Activated CD4-positive, alpha-beta T cell treated with anti-CD3 and anti-CD28 coated beads, Interleukin-2, amount 50 U/mL, for 16 hours (primary cell): ENCODE results near the gene DNAH17.

ENCODE experiments used
- DNase-seq: peaks from one replicate; pipeline ENCODE4 v3.0.0-alpha.2; 2020

The DNAH17 gene

DNA sequence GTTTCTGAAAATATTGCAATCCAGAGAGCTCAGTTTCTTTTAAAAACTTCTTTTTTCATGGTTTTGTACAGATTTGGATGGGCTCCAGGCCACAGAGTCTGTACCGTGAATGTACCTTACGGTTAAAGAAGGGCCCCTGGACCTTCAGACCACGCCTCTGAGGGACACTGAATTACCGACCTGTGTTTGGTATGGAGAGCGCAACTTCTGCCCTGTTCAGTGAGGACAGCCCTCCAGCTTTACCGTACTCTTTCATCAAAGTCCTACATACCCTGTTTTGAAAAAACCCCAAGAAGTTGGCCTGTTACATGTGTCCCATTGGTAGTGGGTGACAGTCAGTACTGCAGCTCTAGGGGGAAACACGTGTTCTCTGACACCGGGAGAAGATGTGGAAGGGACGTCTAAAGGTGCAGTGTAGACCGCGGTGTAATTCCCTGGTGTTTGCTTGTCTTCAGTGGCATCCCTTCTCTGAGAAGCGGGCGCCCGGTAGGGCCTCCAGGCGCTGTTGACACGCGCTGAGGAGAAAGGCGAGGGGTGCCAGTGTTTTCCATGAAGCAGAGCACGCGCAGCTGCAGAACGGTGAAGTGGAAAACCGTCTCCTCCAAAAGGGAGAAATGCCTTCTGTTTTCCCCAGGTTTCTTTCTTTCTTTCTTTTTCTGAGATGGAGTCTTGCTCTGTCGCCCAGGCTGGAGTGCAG, 192.6 kb downstream of the DNAH17 start:
- DNase-seq = no peak

GRCh38 chr17:78383725-78384471, 193.3 kb downstream of the DNAH17 start:
- DNase-seq = peak; percentile 93

GRCh38 chr17:78381601-78382232, 195.5 kb downstream of the DNAH17 start:
- DNase-seq = peak; percentile 79

GRCh38 chr17:78380370-78380769, 196.8 kb downstream of the DNAH17 start:
- peak; percentile 42 for DNase-seq

DNA sequence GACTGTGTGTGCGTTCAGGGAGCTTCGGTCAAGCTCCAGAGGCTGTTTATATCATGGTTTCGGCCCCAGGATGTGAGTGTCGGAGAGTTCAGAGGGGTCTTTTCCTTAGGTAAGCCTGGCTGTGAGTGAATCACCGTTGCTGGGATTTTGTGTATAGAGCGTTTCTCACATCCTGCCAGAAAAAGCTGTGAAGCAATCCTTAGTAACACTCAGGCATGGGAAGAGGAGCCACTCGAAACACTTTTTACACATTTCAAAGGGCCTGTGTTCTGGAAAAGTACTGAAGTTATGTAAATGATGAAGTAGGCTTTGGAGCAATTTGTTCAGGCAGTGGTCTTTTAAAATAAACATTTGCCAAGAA, 198.1 kb downstream of the DNAH17 start:
- DNase-seq = peak; percentile 35

DNA sequence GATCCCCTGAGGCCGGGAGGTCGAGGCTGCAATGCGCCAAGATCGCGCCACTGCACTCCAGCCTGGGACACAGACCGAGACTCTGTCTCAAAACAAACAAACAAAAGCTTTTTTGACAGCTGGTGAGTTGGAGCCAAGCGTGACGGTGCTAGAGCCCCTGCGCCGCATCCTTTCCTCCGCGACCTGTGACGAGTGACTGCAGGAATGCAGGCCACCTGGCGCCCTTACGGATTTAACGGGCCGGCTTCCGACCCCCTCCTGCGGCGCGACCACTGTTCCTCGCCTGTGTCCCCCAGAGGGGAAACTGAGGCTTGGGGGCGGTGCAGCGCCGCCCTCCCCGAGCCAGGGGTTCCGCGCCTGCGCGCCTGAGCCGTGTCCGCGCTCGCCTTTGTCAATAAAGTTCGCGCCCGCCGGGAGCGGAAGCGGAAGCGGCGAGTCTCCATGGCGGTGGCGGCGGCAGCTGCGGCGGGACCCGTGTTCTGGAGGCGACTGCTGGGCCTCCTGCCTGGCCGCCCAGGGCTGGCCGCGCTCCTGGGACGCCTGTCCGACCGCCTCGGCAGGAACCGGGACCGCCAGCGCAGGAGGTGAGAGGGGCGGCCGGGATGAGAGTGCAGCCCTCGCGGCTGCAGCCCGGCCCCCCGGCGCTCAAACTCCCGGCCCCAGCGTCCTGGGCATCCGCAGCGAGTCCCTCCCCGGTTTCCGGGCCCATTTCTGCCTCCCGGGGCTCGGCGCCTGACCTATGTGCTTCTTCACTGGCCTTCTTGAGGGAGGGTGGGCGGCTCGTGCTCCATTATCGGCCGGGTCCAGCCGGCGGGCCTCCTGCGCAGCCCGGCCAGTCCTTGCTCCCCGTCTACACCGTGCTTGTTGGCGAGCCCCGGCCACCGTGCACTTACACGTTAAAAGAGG, 198.7 kb downstream of the DNAH17 start, which contains the start of gene PGS1:
PGS1 (plus strand) TSS at position 425 of the 906 bp plus-strand sequence; CDS start at position 442, 17 bp downstream.
- peak; percentile 88 for DNase-seq

- no peak for DNase-seq
Measured at GRCh38 chr17:78377858-78378224, 199.4 kb downstream of the DNAH17 start.

- no peak for DNase-seq
Measured at GRCh38 chr17:78376161-78376560, 201.0 kb downstream of the DNAH17 start.

GRCh38 chr17:78375401-78376151, 201.6 kb downstream of the DNAH17 start:
- no peak for DNase-seq

- DNase-seq = no peak
Measured at GRCh38 chr17:78374631-78375274, 202.4 kb downstream of the DNAH17 start.

GRCh38 chr17:78374189-78374588, 203.0 kb downstream of the DNAH17 start:
- no peak for DNase-seq
